HG03135 (cell line): Measurements from ENCODE around the gene ADAMTS17.

Experiments
- ATAC-seq: cut with Tn5 transposase; IDR thresholded peaks from one replicate; pipeline ENCODE4 v1.9.1; 2021; ENCODE audit warnings: mild to moderate bottlenecking, moderate library complexity; ENCODE audit not compliant: unreplicated experiment

Gene ADAMTS17, protein sequence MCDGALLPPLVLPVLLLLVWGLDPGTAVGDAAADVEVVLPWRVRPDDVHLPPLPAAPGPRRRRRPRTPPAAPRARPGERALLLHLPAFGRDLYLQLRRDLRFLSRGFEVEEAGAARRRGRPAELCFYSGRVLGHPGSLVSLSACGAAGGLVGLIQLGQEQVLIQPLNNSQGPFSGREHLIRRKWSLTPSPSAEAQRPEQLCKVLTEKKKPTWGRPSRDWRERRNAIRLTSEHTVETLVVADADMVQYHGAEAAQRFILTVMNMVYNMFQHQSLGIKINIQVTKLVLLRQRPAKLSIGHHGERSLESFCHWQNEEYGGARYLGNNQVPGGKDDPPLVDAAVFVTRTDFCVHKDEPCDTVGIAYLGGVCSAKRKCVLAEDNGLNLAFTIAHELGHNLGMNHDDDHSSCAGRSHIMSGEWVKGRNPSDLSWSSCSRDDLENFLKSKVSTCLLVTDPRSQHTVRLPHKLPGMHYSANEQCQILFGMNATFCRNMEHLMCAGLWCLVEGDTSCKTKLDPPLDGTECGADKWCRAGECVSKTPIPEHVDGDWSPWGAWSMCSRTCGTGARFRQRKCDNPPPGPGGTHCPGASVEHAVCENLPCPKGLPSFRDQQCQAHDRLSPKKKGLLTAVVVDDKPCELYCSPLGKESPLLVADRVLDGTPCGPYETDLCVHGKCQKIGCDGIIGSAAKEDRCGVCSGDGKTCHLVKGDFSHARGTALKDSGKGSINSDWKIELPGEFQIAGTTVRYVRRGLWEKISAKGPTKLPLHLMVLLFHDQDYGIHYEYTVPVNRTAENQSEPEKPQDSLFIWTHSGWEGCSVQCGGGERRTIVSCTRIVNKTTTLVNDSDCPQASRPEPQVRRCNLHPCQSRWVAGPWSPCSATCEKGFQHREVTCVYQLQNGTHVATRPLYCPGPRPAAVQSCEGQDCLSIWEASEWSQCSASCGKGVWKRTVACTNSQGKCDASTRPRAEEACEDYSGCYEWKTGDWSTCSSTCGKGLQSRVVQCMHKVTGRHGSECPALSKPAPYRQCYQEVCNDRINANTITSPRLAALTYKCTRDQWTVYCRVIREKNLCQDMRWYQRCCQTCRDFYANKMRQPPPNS

GRCh38 chr15:100341750-100342560 lies at the start of gene ADAMTS17:
Gene ADAMTS17 (minus strand): TSS chr15:100341975. CDS start chr15:100341899, 76 bp downstream.
- ATAC-seq = peak; percentile 96

DNA sequence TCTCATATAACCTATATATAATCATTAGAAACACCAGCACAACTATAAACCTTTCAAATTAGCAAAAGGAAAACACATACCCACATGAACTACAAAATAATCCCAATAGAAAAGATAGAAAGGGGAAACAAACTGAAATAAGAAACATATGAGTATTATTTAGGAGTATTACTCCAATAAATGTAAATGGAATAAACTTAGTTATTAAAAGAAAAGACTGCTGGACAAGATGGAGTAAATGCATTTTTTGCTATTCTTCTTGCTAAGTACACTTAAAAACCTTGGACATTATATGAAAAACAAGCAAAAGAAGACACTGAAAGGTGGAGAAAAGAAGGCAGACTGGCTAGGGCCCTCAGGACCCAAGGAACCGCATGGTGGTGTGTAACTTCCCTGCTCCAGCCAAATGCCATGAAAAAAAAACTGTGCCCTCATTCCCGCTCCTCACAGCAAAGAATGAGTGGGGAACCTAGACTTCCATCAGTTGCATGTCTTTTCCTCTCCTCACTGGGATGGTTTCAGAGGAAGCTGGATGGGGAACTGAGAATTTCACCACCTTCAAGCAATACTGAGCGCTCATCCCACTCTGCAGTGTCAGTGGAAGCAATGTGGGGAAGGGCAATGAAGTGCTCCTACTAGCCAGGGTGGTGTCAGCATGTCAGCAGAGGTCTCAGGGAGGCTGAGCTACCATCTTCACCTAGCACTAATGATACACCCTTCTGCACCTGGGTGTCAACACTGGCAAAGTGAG lies 43.7 kb upstream of the ADAMTS17 start:
- no peak for ATAC-seq

DNA sequence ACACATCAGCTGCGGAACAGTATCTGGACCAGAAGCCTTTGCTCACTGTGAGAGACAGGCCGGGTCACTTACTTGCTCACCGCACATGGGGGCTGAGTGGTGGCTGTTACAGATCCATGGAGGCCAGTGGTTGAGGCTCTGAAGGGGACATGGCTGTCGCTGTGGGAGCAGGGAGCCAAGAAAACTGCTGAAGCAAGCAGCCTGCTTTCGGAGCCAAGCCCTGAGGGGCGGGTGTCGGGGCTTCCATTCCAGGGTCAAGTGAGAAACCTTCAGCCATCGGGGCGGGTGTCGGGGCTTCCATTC lies 42.3 kb upstream of the ADAMTS17 start:
- ATAC-seq = no peak

DNA sequence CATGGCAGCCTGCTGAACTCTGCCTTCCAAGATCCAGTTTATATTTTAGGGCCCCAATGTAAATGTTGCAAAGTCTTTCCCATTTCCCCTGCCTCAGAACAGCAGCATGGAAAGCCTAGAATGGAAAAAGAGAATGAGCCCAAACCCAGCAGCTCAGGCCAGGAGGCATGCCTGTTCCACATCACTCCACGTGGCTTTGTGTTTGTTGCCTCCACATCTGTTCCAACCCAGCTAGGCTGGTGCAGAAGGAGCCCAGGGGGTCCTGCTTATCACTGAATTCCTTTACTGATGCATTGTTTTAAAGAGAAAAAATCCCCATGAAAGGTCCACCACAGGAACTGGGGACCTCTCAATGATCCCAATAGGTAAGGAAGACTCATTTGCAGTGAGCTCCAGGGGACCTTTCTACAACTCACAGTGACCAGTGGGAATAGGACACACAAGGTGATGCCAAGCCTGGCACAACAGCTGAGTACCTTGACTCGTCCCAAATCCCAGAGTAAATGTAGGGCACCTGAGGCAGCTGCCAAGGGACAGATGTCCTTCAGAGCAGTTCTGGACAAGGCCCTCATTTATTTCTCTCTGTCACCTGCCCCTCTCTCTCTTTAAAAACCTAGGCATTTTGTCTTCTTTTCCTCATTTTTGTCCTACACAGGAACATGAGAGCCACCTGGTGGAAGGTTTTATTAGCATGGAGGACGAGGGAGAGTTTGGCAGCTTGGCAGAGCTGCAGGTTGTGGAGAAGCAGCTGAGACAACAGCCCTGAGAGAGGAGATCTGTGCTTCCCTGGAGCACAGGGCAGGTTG lies 41.7 kb upstream of the ADAMTS17 start:
- no peak for ATAC-seq

GRCh38 chr15:100373942-100374341 lies 32.2 kb upstream of the ADAMTS17 start:
- no peak for ATAC-seq

GRCh38 chr15:100373120-100373896 lies 31.5 kb upstream of the ADAMTS17 start:
- no peak for ATAC-seq

DNA sequence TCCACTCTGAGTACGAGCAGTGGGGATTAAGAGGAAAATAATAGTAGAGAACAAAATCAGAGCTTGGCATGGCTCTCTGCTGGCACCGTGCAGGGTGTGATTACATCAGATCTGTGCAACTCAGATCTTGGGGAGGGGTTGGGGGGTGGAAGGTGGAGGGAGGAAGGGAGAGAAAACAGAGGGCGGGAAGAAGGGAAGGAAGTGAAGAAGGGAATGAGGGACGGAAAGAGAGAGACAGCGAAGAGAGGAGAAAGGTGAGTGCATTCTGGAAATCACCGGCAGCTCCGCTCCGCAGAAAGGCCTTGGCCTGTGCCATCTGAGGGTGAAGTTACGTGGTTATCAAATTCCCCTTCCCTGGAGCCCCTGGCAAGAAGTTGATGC lies 31.0 kb upstream of the ADAMTS17 start:
- no peak for ATAC-seq

GRCh38 chr15:100355342-100355741 lies 13.6 kb upstream of the ADAMTS17 start:
- no peak for ATAC-seq

- no peak for ATAC-seq
These were observed 11.7 kb upstream of the ADAMTS17 start for GRCh38 chr15:100353449-100353848.

DNA sequence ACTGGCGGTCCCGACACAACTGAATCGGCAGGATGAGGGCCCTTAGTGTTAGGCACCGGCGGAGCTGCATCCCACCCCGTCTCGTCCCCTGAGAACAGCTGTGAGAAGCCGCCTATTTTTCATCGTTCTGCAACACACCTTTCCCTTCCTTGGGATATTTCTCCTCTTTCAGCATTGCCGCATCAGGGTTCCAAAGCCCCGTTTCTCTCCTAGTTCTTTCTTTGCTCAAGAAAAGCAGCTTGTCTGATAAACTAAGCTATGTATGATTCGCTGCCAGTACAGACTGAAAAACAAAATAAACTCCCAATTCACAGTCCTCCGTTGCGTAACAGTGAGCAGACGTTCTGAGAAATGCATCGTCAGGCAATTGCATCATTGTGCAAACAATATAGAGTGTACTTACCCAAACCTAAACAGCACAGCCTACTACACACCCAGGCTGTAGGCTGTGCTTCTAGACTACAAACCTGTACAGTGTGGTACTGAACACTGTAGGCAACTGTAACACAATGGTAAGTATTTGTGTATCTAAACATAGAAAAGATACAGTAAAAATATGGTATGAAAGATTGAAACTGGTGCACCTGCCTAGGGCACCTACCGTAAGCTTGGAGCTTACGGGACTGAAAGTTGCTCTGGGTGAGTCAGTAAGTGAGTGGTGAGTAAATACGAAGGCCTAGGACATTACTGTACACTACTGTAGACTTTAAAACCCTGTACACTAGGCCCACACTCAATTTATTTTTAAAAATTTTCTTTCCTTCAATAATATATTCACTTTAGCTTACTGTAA lies 8.9 kb upstream of the ADAMTS17 start:
- ATAC-seq = no peak

DNA sequence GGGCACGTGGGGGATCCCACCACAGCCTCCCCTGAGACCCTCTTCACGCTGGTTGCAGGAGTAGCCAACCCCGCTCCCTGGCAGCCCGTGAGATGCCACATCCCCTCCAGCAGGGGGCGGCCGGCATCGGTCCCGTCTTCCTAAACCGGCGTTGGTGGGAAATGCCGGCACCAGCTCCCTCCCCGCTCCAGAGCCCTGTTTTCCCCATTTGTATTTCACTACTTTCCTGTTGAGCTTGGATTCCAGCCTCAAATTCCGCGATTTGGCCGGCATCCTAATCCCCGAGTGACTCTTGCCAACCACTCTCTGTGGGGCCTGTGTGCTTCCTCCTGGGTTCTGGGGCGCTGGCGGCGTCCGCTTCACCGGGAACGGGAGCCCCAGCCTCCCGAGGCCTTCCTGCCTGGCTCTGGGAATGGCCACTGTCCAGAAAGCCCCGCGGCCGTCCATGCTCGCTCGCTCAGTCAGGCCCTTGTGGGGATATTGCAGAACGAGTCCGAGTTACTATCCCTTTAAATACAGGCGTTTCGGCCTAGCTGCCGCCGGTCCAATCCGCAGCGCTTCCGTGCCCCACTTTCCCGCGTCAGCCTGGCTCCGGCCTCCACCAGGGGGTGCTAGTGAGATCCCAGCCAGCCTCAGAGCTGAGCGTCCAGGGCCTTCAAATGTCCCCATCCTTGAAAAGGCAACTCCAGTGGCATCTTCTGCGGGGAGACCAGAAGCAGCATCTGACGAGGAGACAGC lies 8.1 kb upstream of the ADAMTS17 start:
- peak; percentile 97 for ATAC-seq

DNA sequence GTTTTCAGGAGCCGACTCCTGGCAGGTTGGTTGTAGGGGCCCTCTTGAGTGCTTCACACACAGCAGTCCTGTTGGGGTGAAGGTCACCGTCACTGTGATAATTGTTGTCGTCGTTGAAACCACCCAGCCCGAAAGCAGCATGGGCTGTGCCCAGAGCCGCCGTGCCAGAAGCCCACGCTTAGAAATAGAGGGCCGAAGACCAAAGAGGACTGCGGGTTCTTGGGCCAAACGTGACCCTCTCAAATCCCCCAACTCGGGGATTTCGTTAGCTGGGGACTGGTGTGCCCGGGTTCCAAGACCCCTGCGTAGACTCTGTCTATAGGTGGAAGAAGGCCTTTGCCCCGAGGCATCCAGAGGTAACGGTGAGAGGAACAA lies 7.5 kb upstream of the ADAMTS17 start:
- ATAC-seq = no peak

- no peak for ATAC-seq
These were observed 6.8 kb upstream of the ADAMTS17 start for GRCh38 chr15:100348578-100348977.

GRCh38 chr15:100346866-100347512 lies 5.2 kb upstream of the ADAMTS17 start:
- no peak for ATAC-seq

- no peak for ATAC-seq
These were observed 3.7 kb upstream of the ADAMTS17 start for GRCh38 chr15:100345438-100345837.

GRCh38 chr15:100343251-100343650 lies 1.5 kb upstream of the ADAMTS17 start:
- ATAC-seq = no peak
